HepG2 (cell line): ENCODE measurements around the gene PPP1R13B. TPM values are rescaled to one million over a fixed set of nuclear protein-coding genes. Genes with fewer than 3 reads are reported as not detected.

Experiments used
- ATAC-seq: fragments of 200-7000 bp; cut with Tn5 transposase; 3 replicates; pipeline ENCODE4 v1.9.1; 2020; ENCODE audit warnings: mild to moderate bottlenecking, moderate library complexity
- BruUV-seq: library from RNA; stranded (reverse); fragments of 400-500 nt; replicated peaks from 2 replicates; lab custom pipeline; 2021; lab: Mats Ljungman, UMichigan
- CTCF ChIA-PET: fragments of 300-600 bp; formaldehyde crosslinking; extraction: SDS; loops from one replicate; lab custom pipeline; 2021; ENCODE audit warnings: low total read pairs, inconsistent platforms, low intra/inter-chr PET ratio; lab: Yijun Ruan, JAX
- POLR2A ChIA-PET: fragments of 350-600 bp; sonication (Branson Sonifier 250); formaldehyde crosslinking; loops from one replicate; lab custom pipeline; 2020; ENCODE audit warnings: antibody characterized with exemption, inconsistent platforms; lab: Yijun Ruan, JAX
- DNase-seq: peaks from one replicate; pipeline ENCODE4 v3.0.0-alpha.2; 2015; ENCODE audit warnings: low spot score
- FAIRE-seq: peaks from 3 replicates; lab custom pipeline; 2011; peaks lifted over from hg19 to GRCh38; lab: Jason Lieb, UNC
- H2AFZ ChIP-seq: one replicate; pipeline ENCODE4 v1.6.1; 2011; ENCODE audit warnings: low read length, inconsistent platforms
- H3K27ac ChIP-seq: fragments of 300-600 bp; 3 replicates; pipeline ENCODE4 v1.8.0; 2011; ENCODE audit warnings: mixed run types, mild to moderate bottlenecking, mixed read lengths, low read length, inconsistent platforms; ENCODE audit not compliant: insufficient read depth; ENCODE audit errors: extremely low read length
- H3K27me3 ChIP-seq, 2 experiments: fragments of 200-600 bp in 1 of 2; 2 replicates in 1 of 2; 3 replicates in 1 of 2; pipeline versions ENCODE4 v1.6.0 to v1.8.0; 2011; ENCODE audit warnings: low read length in 2 of 2, mild to moderate bottlenecking in 2 of 2, moderate library complexity in 2 of 2, inconsistent platforms in 1 of 2; ENCODE audit not compliant: insufficient read depth in 2 of 2, control insufficient read depth in 1 of 2
- H3K36me3 ChIP-seq, 2 experiments: fragments of 200-600 bp in 1 of 2; replicated peaks in 1 of 2; 2 replicates in 1 of 2; 3 replicates in 1 of 2; pipeline versions ENCODE4 v1.5.1 to v1.8.0; 2011; ENCODE audit warnings: low read length in 2 of 2, inconsistent platforms in 1 of 2; ENCODE audit not compliant: insufficient read depth in 2 of 2, control insufficient read depth in 1 of 2
- H3K4me1 ChIP-seq: 2 replicates; pipeline ENCODE4 v1.5.1; 2012; ENCODE audit warnings: low read length, inconsistent platforms; ENCODE audit not compliant: insufficient read depth
- H3K4me2 ChIP-seq: 2 replicates; pipeline ENCODE4 v1.6.0; 2011; ENCODE audit warnings: low read depth, low read length, inconsistent platforms
- H3K4me3 ChIP-seq, 3 experiments: fragments of 200-600 bp in 1 of 3; sonication (generic), shearing (Covaris generic) in 1 of 3; replicated peaks in 1 of 3; 2 replicates each; pipeline ENCODE4 v1.5.1; 2011 to 2016; ENCODE audit warnings: low read length in 3 of 3, inconsistent platforms in 2 of 3, low read depth in 2 of 3, mild to moderate bottlenecking in 2 of 3, control low read depth in 1 of 3, mixed read lengths in 1 of 3; ENCODE audit not compliant: insufficient read depth in 1 of 3
- H3K79me2 ChIP-seq: one replicate; pipeline ENCODE4 v1.6.1; 2011; ENCODE audit warnings: low read length, inconsistent platforms; ENCODE audit not compliant: insufficient read depth
- H3K9ac ChIP-seq: 2 replicates; pipeline ENCODE4 v1.6.0; 2011; ENCODE audit warnings: mild to moderate bottlenecking, low read depth, low read length, inconsistent platforms; ENCODE audit not compliant: insufficient read depth
- H3K9me3 ChIP-seq: 2 replicates; pipeline ENCODE4 v1.5.1; 2012; ENCODE audit warnings: mild to moderate bottlenecking, low read length
- H4K20me1 ChIP-seq: 2 replicates; pipeline ENCODE4 v1.6.0; 2011; ENCODE audit warnings: inconsistent platforms, mild to moderate bottlenecking, low read length, moderate library complexity; ENCODE audit not compliant: insufficient read depth
- PPARG ChIP-seq: conservative IDR thresholded peaks from 2 replicates; pipeline ENCODE4 v1.6.1; 2016; ENCODE audit warnings: missing biosample characterization, missing genetic modification reagents
- RBAK ChIP-seq: sonication (generic); formaldehyde crosslinking; IDR thresholded peaks from 2 replicates; pipeline ENCODE4 v1.5.1; 2020; ENCODE audit warnings: mild to moderate bottlenecking, missing genetic modification reagents
- RCOR2 ChIP-seq: IDR thresholded peaks from 2 replicates; pipeline ENCODE4 v1.6.1; 2016; ENCODE audit warnings: missing biosample characterization, missing genetic modification reagents
- SP5 ChIP-seq: IDR thresholded peaks from 2 replicates; pipeline ENCODE4 v1.6.1; 2016; ENCODE audit warnings: low read depth, borderline replicate concordance
- WIZ ChIP-seq: sonication (generic); formaldehyde crosslinking; IDR thresholded peaks from 2 replicates; pipeline ENCODE4 v1.5.1; 2020; ENCODE audit warnings: mild to moderate bottlenecking, missing genetic modification reagents
- ZNF124 ChIP-seq: sonication (generic); formaldehyde crosslinking; IDR thresholded peaks from 2 replicates; pipeline ENCODE4 v1.4.0; 2020; ENCODE audit warnings: missing genetic modification reagents
- ZNF136 ChIP-seq: sonication (generic); formaldehyde crosslinking; IDR thresholded peaks from 2 replicates; pipeline ENCODE4 v1.8.1; 2022; ENCODE audit warnings: low read depth, mild to moderate bottlenecking, moderate library complexity, missing genetic modification reagents
- ZNF205 ChIP-seq: IDR thresholded peaks from 2 replicates; pipeline ENCODE4 v1.6.1; 2018; ENCODE audit warnings: missing biosample characterization, missing genetic modification reagents
- ZNF549 ChIP-seq: sonication (generic); formaldehyde crosslinking; IDR thresholded peaks from 2 replicates; pipeline ENCODE4 v1.5.0; 2020; ENCODE audit warnings: missing genetic modification reagents
- WGBS: methylation state at CpG from one replicate; pipeline ENCODE4 v1.1.6; 2017; ENCODE audit warnings: low lambda C conversion rate; 5-methylcytosine and 5-hydroxymethylcytosine counted together
- in situ Hi-C: cut with HindIII; loops from 2 replicates; pipeline ENCODE4 v1.10.0; 2017; ENCODE audit warnings: low pct_unique_long_range_greater_than_20kb; ENCODE audit not compliant: extremely low pct_ligation_motif_present
- intact Hi-C: fragments of 100-400 bp; cut with micrococcal nuclease; formaldehyde crosslinking; loops from one replicate; pipeline ENCODE4 v1.10.0; 2022; ENCODE audit not compliant: unreplicated experiment
- polyA plus RNA-seq, 8 experiments: library from polyadenylated mRNA; depleted of rRNA in 3 of 8; stranded (reverse) in 7 of 8; unstranded in 1 of 8; fragments of >200 nt; fragmentation: Illumina TruSeq in 4 of 8; extraction: Trizol in 4 of 8; gene quantifications; 2 replicates each; pipeline versions ENCODE4 v1.2.1 to v1.2.3, GENCODE V29; 2011 to 2016; ENCODE audit warnings: low read depth in 4 of 8, missing spikeins in 1 of 8, mixed read lengths in 1 of 8; ENCODE audit not compliant: insufficient read depth in 1 of 8
- total RNA-seq, 5 experiments: library from RNA; depleted of rRNA; stranded (reverse); fragments of >200 nt; fragmentation: Illumina TruSeq; extraction: Trizol; gene quantifications; 2 replicates each; pipeline ENCODE4 v1.2.3, GENCODE V29; 2016; ENCODE audit warnings: low read depth in 1 of 5
- TF ChIP-seq, protein P1 (sequence below): sonication (generic); formaldehyde crosslinking; IDR thresholded peaks from 2 replicates; pipeline ENCODE4 v1.4.0; 2020; ENCODE audit warnings: missing genetic modification reagents
- TF ChIP-seq, protein P2 (sequence below): sonication (generic); formaldehyde crosslinking; IDR thresholded peaks from 2 replicates; pipeline ENCODE4 v1.4.0; 2020; ENCODE audit warnings: missing genetic modification reagents
- TF ChIP-seq, protein P3 (sequence below): sonication (generic); formaldehyde crosslinking; IDR thresholded peaks from 2 replicates; pipeline ENCODE4 v1.4.0; 2020; ENCODE audit warnings: missing genetic modification reagents, low read depth, mild to moderate bottlenecking, borderline replicate concordance
- TF ChIP-seq, protein P4 (sequence below): sonication (generic); formaldehyde crosslinking; conservative IDR thresholded peaks from 2 replicates; pipeline ENCODE4 v1.8.0; 2022; ENCODE audit warnings: missing genetic modification reagents
- TF ChIP-seq, protein P5 (sequence below): sonication (generic); formaldehyde crosslinking; IDR thresholded peaks from 2 replicates; pipeline ENCODE4 v1.5.0; 2020; ENCODE audit warnings: missing genetic modification reagents

PPP1R13B gene
- total and polyA plus RNA-seq, 2 of the 13 experiments (the other 11 are each of a cell fraction or from before 2014, with no cell fraction given): 4.6 to 9.4 TPM

DNA sequence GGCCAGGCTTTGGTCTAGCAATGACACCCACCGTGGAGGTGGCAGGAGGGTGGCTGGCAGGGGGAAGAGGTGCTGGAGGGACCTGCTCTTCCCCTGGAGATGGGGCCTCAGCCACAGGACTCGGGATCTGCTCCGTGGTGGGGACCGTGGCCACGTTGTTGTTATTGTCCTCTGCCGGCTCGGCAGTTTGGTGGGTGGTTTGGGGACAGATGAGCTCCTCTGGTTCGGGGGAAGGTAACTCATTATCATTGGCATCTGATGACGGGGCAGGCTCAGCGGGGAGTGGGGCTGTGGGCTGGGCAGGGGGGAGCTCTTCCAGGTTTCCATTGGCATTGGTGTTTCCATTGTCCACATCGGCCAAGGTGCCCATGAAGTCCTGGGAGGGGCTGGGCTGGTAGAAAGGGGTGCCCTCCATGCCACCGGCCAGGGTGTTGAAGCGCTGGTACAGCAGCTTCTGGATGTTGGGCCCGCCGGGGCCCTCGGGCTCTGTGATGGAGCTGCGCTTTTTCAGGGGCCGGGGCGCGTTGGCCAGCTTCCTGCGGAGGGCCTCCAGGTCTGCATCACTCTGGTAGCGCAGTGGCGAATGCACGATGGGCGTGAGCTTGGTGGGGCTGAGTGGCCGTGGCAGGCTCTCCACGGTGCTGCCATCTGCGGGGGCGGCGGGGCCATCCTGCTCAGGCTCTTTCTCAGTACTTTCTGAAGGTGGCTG lies 107.4 kb downstream of the PPP1R13B start:
- no peaks in the 10 kb centered on the region for H3K79me2 ChIP-seq
- ATAC-seq: no peak
- no peaks in the 10 kb centered on the region for H3K27me3 ChIP-seq
- H2AFZ ChIP-seq: no peak overlapping the region
- POLR2A ChIA-PET: no interaction called here
- no peak overlapping the region for H3K4me2 ChIP-seq
- DNase-seq: no peak
- 95% methylated on average over 13 of the region's 30 CpGs for WGBS
- H4K20me1 ChIP-seq: no peaks in the 10 kb centered on the region
- no peak overlapping the region for H3K27ac ChIP-seq
- peaks cover 11 to 27% of the 10 kb centered on the region in 2 experiments; a peak in 4 of 5 replicates for H3K36me3 ChIP-seq
- peaks cover 12% of the 10 kb centered on the region for H3K4me1 ChIP-seq
- no peak overlapping the region for H3K4me3 ChIP-seq
- H3K9ac ChIP-seq: no peak overlapping the region
- no peak for FAIRE-seq
- H3K9me3 ChIP-seq: no peaks in the 10 kb centered on the region
- in situ Hi-C loops (no loop called here), intact Hi-C loops (no loop called here)
- no TSS peak for BruUV-seq
- CTCF ChIA-PET: no interaction called here
- TF ChIP-seq, protein P1, sequence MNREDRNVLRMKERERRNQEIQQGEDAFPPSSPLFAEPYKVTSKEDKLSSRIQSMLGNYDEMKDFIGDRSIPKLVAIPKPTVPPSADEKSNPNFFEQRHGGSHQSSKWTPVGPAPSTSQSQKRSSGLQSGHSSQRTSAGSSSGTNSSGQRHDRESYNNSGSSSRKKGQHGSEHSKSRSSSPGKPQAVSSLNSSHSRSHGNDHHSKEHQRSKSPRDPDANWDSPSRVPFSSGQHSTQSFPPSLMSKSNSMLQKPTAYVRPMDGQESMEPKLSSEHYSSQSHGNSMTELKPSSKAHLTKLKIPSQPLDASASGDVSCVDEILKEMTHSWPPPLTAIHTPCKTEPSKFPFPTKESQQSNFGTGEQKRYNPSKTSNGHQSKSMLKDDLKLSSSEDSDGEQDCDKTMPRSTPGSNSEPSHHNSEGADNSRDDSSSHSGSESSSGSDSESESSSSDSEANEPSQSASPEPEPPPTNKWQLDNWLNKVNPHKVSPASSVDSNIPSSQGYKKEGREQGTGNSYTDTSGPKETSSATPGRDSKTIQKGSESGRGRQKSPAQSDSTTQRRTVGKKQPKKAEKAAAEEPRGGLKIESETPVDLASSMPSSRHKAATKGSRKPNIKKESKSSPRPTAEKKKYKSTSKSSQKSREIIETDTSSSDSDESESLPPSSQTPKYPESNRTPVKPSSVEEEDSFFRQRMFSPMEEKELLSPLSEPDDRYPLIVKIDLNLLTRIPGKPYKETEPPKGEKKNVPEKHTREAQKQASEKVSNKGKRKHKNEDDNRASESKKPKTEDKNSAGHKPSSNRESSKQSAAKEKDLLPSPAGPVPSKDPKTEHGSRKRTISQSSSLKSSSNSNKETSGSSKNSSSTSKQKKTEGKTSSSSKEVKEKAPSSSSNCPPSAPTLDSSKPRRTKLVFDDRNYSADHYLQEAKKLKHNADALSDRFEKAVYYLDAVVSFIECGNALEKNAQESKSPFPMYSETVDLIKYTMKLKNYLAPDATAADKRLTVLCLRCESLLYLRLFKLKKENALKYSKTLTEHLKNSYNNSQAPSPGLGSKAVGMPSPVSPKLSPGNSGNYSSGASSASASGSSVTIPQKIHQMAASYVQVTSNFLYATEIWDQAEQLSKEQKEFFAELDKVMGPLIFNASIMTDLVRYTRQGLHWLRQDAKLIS (CRISPR knock-in tag): no peak
- TF ChIP-seq RCOR2 (CRISPR knock-in tag) (no peak), PPARG (CRISPR knock-in tag) (no peak), SP5 (CRISPR knock-in tag) (no peak), ZNF205 (CRISPR knock-in tag) (no peak), ZNF549 (no peak), WIZ (CRISPR knock-in tag) (no peak), ZNF124 (no peak), RBAK (CRISPR knock-in tag) (no peak), ZNF136 (CRISPR knock-in tag) (no peak)
- TF ChIP-seq, protein P2, sequence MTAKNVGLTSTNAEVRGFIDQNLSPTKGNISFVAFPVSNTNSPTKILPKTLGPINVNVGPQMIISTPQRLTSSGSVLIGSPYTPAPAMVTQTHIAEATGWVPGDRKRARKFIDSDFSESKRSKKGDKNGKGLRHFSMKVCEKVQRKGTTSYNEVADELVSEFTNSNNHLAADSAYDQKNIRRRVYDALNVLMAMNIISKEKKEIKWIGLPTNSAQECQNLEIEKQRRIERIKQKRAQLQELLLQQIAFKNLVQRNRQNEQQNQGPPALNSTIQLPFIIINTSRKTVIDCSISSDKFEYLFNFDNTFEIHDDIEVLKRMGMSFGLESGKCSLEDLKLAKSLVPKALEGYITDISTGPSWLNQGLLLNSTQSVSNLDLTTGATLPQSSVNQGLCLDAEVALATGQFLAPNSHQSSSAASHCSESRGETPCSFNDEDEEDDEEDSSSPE: no peak
- TF ChIP-seq, protein P3, sequence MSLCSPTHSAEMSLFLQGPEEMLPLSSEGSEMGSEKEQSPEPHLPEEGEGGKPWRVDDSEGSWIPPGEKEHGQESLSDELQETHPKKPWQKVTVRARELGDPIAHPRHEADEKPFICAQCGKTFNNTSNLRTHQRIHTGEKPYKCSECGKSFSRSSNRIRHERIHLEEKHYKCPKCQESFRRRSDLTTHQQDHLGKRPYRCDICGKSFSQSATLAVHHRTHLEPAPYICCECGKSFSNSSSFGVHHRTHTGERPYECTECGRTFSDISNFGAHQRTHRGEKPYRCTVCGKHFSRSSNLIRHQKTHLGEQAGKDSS (CRISPR knock-in tag): no peak
- TF ChIP-seq, protein P4, sequence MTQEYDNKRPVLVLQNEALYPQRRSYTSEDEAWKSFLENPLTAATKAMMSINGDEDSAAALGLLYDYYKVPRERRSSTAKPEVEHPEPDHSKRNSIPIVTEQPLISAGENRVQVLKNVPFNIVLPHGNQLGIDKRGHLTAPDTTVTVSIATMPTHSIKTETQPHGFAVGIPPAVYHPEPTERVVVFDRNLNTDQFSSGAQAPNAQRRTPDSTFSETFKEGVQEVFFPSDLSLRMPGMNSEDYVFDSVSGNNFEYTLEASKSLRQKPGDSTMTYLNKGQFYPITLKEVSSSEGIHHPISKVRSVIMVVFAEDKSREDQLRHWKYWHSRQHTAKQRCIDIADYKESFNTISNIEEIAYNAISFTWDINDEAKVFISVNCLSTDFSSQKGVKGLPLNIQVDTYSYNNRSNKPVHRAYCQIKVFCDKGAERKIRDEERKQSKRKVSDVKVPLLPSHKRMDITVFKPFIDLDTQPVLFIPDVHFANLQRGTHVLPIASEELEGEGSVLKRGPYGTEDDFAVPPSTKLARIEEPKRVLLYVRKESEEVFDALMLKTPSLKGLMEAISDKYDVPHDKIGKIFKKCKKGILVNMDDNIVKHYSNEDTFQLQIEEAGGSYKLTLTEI (CRISPR knock-in tag): no peak
- TF ChIP-seq, protein P5, sequence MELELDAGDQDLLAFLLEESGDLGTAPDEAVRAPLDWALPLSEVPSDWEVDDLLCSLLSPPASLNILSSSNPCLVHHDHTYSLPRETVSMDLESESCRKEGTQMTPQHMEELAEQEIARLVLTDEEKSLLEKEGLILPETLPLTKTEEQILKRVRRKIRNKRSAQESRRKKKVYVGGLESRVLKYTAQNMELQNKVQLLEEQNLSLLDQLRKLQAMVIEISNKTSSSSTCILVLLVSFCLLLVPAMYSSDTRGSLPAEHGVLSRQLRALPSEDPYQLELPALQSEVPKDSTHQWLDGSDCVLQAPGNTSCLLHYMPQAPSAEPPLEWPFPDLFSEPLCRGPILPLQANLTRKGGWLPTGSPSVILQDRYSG: no peak
